Endothelial cell of umbilical vein (primary cell): ENCODE measurements around the gene RAB36. TPM values are rescaled to one million over a fixed set of nuclear protein-coding genes. Genes with fewer than 3 reads are reported as not detected.

Experiments
- BruUV-seq: library from RNA; stranded (reverse); fragments of 400-500 nt; replicated peaks from 2 replicates; lab custom pipeline; 2021; lab: Mats Ljungman, UMichigan
- CTCF ChIA-PET: fragments of 300-600, 350-600 bp; sonication (Branson Sonifier 250); formaldehyde crosslinking; loops from one replicate; lab custom pipeline; 2021; ENCODE audit warnings: antibody characterized with exemption, inconsistent platforms; lab: Charles Lee
- POLR2A ChIA-PET: fragments of 300-600, 350-600 bp; sonication (Branson Sonifier 250); formaldehyde crosslinking; loops from one replicate; lab custom pipeline; 2021; ENCODE audit warnings: antibody characterized with exemption, inconsistent platforms; lab: Charles Lee
- DNase-seq: peaks from one replicate; pipeline ENCODE4 v3.0.0-alpha.2; 2011; ENCODE audit warnings: low read depth, low spot score
- FAIRE-seq: peaks from 2 replicates; lab custom pipeline; 2011; peaks lifted over from hg19 to GRCh38; lab: Jason Lieb, UNC
- H2AFZ ChIP-seq: 2 replicates; pipeline ENCODE4 v1.6.0; 2012; ENCODE audit warnings: low read depth, low read length, control low read depth, inconsistent platforms
- H3K27ac ChIP-seq: 2 replicates; pipeline ENCODE4 v1.5.1; 2011; ENCODE audit warnings: low read depth, mild to moderate bottlenecking, control low read depth, low read length, moderate library complexity; ENCODE audit not compliant: insufficient read depth
- H3K27me3 ChIP-seq, 2 experiments: 2 replicates each; pipeline versions ENCODE4 v1.6.0 to v1.6.1; 2011; ENCODE audit warnings: low read length in 2 of 2, mixed read lengths in 1 of 2; ENCODE audit not compliant: control insufficient read depth in 2 of 2, insufficient read depth in 2 of 2
- H3K36me3 ChIP-seq, 2 experiments: 2 replicates in 1 of 2; 3 replicates in 1 of 2; pipeline ENCODE4 v1.5.1; 2011; ENCODE audit warnings: low read length in 2 of 2, mild to moderate bottlenecking in 1 of 2, moderate library complexity in 1 of 2; ENCODE audit not compliant: control insufficient read depth in 2 of 2, insufficient read depth in 2 of 2; ENCODE audit errors: extremely low read depth in 1 of 2
- H3K4me1 ChIP-seq: 3 replicates; pipeline ENCODE4 v1.5.1; 2011; ENCODE audit warnings: mild to moderate bottlenecking, low read length; ENCODE audit not compliant: control insufficient read depth, insufficient read depth; ENCODE audit errors: extremely low read depth
- H3K4me2 ChIP-seq: 2 replicates; pipeline ENCODE4 v1.6.1; 2011; ENCODE audit warnings: low read length, control low read depth, mixed read lengths; ENCODE audit not compliant: insufficient read depth
- H3K4me3 ChIP-seq, 3 experiments: fragments of 200-600 bp in 1 of 3; sonication (generic), shearing (Covaris generic) in 1 of 3; replicated peaks in 1 of 3; 2 replicates each; pipeline ENCODE4 v1.5.1; 2011 to 2016; ENCODE audit warnings: control low read depth in 3 of 3, low read length in 3 of 3, mild to moderate bottlenecking in 2 of 3, inconsistent platforms in 1 of 3, low read depth in 1 of 3, moderate library complexity in 1 of 3; ENCODE audit not compliant: insufficient read depth in 1 of 3
- H3K79me2 ChIP-seq: 2 replicates; pipeline ENCODE4 v1.6.0; 2012; ENCODE audit warnings: low read length, inconsistent platforms; ENCODE audit not compliant: control insufficient read depth, insufficient read depth
- H3K9ac ChIP-seq: replicated peaks from 2 replicates; pipeline ENCODE3; 2011; ENCODE audit warnings: low read length, control low read depth; ENCODE audit not compliant: insufficient read depth; ENCODE audit errors: extremely low read depth
- H3K9me1 ChIP-seq: replicated peaks from 3 replicates; pipeline ENCODE4 v1.6.0; 2011; ENCODE audit warnings: mild to moderate bottlenecking, low read length; ENCODE audit not compliant: control insufficient read depth, insufficient read depth; ENCODE audit errors: extremely low read depth
- H3K9me3 ChIP-seq: replicated peaks from 2 replicates; pipeline ENCODE4 v1.5.1; 2012; ENCODE audit warnings: low read length, inconsistent platforms; ENCODE audit not compliant: control insufficient read depth, insufficient read depth
- H4K20me1 ChIP-seq: replicated peaks from 2 replicates; pipeline ENCODE3; 2011; ENCODE audit warnings: mild to moderate bottlenecking, low read length; ENCODE audit not compliant: control insufficient read depth, insufficient read depth; ENCODE audit errors: extremely low read depth
- EZH2 ChIP-seq: IDR thresholded peaks from 2 replicates; pipeline ENCODE4 v1.6.1; 2012; ENCODE audit warnings: borderline replicate concordance, low read depth, mild to moderate bottlenecking, moderate library complexity, low read length, inconsistent platforms; ENCODE audit not compliant: severe bottlenecking
- FOS ChIP-seq: IDR thresholded peaks from 2 replicates; pipeline ENCODE4 v1.6.1; 2011; ENCODE audit warnings: mild to moderate bottlenecking, low read length, moderate library complexity, borderline replicate concordance; ENCODE audit not compliant: insufficient read depth
- GATA2 ChIP-seq: IDR thresholded peaks from 2 replicates; pipeline ENCODE4 v1.7.0; 2011; ENCODE audit warnings: low read depth, mild to moderate bottlenecking, moderate library complexity, mixed read lengths, low read length; ENCODE audit not compliant: insufficient read length, insufficient read depth
- JUN ChIP-seq: IDR thresholded peaks from 2 replicates; pipeline ENCODE4 v1.6.1; 2011; ENCODE audit warnings: borderline replicate concordance, low read depth; ENCODE audit not compliant: insufficient read length, insufficient read depth
- MYC ChIP-seq: IDR thresholded peaks from one replicate; pipeline ENCODE4 v1.6.1; 2011; ENCODE audit warnings: mild to moderate bottlenecking, low read depth, low read length
- POLR2A ChIP-seq: IDR thresholded peaks from 2 replicates; pipeline ENCODE4 v1.6.1; 2012; ENCODE audit warnings: low read depth, mild to moderate bottlenecking, control low read depth, low read length
- POLR2AphosphoS5 ChIP-seq: IDR thresholded peaks from 2 replicates; pipeline ENCODE4 v1.6.1; 2012; ENCODE audit warnings: low read depth, mild to moderate bottlenecking, control low read depth, low read length, moderate library complexity; ENCODE audit not compliant: insufficient read depth
- dilution Hi-C: fragments of 300-500 bp; cut with MboI; formaldehyde crosslinking; loops from one replicate; pipeline ENCODE4 v1.15.0; 2019; ENCODE audit warnings: low sequenced_read_pairs; ENCODE audit not compliant: extremely low pct_ligation_motif_present
- intact Hi-C: fragments of 100-400 bp; cut with micrococcal nuclease; formaldehyde crosslinking; loops from one replicate; pipeline ENCODE4 v1.10.0; 2022
- polyA plus RNA-seq, 4 experiments: library from polyadenylated mRNA; depleted of rRNA in 3 of 4; stranded (reverse) in 3 of 4; unstranded in 1 of 4; fragments of >200 nt; gene quantifications; 2 replicates each; pipeline versions ENCODE4 v1.2.1 to v1.2.3, GENCODE V29; 2011 to 2012; ENCODE audit warnings: missing spikeins in 1 of 4
- total RNA-seq: library from RNA; stranded (reverse); gene quantifications from 2 replicates; pipeline ENCODE4 v1.2.3, GENCODE V29; 2021
- TF ChIP-seq, protein P1 (sequence below), 2 donors: IDR thresholded peaks; 1 replicate in 1 of 2; 2 replicates in 1 of 2; pipeline ENCODE4 v1.5.1; 2011; ENCODE audit warnings: low read length in 2 of 2, mild to moderate bottlenecking in 2 of 2, moderate library complexity in 2 of 2, control low read depth in 1 of 2, inconsistent platforms in 1 of 2, low read depth in 1 of 2; ENCODE audit not compliant: insufficient read depth in 1 of 2; ENCODE audit errors: extremely low read depth in 1 of 2
- TF ChIP-seq, protein P2 (sequence below): IDR thresholded peaks from 2 replicates; pipeline ENCODE4 v1.6.1; 2011; ENCODE audit not compliant: insufficient read depth, insufficient read length

RAB36 gene
- total and polyA plus RNA-seq, 2 donors (not counting 3 experiments of a cell fraction or from before 2014, with no cell fraction given): 2.7 to 3.1 TPM

DNA sequence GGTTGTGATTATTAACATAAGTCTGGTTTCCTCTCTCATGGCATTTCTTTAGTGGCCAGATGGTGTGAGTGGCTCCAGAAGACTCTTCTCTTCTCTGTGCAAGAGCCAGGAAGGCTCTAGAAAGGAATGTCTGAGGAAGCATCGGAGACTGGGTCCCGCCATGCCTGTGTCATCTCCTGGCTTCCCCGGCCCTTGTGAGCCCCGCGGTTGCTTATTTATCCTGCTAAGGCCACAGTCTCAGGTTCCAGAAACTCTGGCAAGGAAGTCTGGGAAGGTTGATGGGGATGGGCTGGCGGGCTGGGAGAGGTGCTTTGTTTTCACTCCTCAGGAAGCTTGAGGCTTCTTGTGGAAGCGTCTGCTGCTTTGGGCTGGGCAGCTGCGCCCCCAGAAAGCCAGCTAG lies 53.9 kb downstream of the RAB36 start:
- Histone ChIP-seq H3K36me3 (peaks cover 5 to 7% of the 10 kb centered on the region in 2 experiments), H3K79me2 (peaks cover 95% of the 10 kb centered on the region), H3K4me3 (no peak overlapping the region), H3K9ac (no peak overlapping the region), H3K27me3 (no peaks in the 10 kb centered on the region), H3K4me1 (peaks cover 28% of the 10 kb centered on the region), H3K27ac (peak overlapping the region; percentile 61), H3K4me2 (no peak overlapping the region), H3K9me1 (no peaks in the 10 kb centered on the region), H4K20me1 (peaks cover 12% of the 10 kb centered on the region), H2AFZ (no peak overlapping the region), H3K9me3 (no peaks in the 10 kb centered on the region)
- TF ChIP-seq EZH2: no peak
- no peak for TF ChIP-seq POLR2A
- no peak for TF ChIP-seq POLR2AphosphoS5
- TF ChIP-seq, protein P1, sequence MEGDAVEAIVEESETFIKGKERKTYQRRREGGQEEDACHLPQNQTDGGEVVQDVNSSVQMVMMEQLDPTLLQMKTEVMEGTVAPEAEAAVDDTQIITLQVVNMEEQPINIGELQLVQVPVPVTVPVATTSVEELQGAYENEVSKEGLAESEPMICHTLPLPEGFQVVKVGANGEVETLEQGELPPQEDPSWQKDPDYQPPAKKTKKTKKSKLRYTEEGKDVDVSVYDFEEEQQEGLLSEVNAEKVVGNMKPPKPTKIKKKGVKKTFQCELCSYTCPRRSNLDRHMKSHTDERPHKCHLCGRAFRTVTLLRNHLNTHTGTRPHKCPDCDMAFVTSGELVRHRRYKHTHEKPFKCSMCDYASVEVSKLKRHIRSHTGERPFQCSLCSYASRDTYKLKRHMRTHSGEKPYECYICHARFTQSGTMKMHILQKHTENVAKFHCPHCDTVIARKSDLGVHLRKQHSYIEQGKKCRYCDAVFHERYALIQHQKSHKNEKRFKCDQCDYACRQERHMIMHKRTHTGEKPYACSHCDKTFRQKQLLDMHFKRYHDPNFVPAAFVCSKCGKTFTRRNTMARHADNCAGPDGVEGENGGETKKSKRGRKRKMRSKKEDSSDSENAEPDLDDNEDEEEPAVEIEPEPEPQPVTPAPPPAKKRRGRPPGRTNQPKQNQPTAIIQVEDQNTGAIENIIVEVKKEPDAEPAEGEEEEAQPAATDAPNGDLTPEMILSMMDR (IDR thresholded peaks at IDR 0.05; ENCODE audit: extremely low read depth in 1 of 2, insufficient read depth in 1 of 2, low read depth in 1 of 2, low read length in 2 of 2): no peak
- TF ChIP-seq, protein P2, sequence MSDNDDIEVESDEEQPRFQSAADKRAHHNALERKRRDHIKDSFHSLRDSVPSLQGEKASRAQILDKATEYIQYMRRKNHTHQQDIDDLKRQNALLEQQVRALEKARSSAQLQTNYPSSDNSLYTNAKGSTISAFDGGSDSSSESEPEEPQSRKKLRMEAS: no peak
- intact Hi-C loops: loop anchor here (1.0 kb wide), 2 partner anchors 8 to 16 kb away; no protein-coding TSS in a partner anchor
- no TSS peak for BruUV-seq
- ChIA-PET POLR2A (interaction anchor here (0.6 kb wide), 1 partner anchor 689 kb away, joined by 3 read pairs; no protein-coding TSS in a partner anchor), CTCF (interaction anchor here (1.4 to 1.8 kb wide), 3 partner anchors 14 to 43 kb away, joined by 3 to 5 read pairs (median 3); no protein-coding TSS in a partner anchor)
- FAIRE-seq: peak; percentile 46
- peak; percentile 77 for DNase-seq
- dilution Hi-C loops: no loop called here

DNA sequence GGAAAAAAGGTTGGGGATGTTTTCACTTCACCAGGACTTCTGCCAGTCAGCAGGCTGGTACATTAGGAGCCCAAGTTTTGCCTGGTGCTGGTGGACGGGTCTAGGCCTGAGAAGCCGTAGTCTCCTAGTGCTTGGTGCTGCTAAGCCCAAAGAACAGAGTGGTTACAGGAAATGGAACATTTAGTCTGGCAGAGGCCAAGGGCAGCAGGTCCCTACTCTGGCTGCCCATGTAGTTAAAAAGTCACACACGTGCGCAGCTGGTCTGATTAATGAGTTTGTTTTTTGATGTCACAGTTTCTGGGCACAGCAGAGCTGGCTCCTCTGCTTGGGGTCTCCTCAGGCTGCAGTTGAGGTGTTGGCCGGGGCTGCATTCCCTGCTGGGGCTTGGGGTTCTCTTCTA lies 55.6 kb downstream of the RAB36 start:
- TF ChIP-seq, protein P1 (IDR thresholded peaks at IDR 0.05; ENCODE audit: extremely low read depth in 1 of 2, insufficient read depth in 1 of 2, low read depth in 1 of 2, low read length in 2 of 2): no peak
- TF ChIP-seq, protein P2: no peak
- TF ChIP-seq POLR2A (no peak), GATA2 (no peak), FOS (no peak), MYC (no peak), JUN (no peak), EZH2 (no peak), POLR2AphosphoS5 (no peak)
- dilution Hi-C loops: no loop called here
- Histone ChIP-seq H3K9me1 (no peaks in the 10 kb centered on the region), H3K9ac (no peak overlapping the region), H3K4me3 (no peak overlapping the region), H3K4me2 (no peak overlapping the region), H3K9me3 (no peaks in the 10 kb centered on the region), H2AFZ (no peak overlapping the region), H3K79me2 (peaks cover 99% of the 10 kb centered on the region), H4K20me1 (peaks cover 10% of the 10 kb centered on the region), H3K27me3 (no peaks in the 10 kb centered on the region), H3K36me3 (peaks cover 5 to 11% of the 10 kb centered on the region in 2 experiments), H3K27ac (no peak overlapping the region), H3K4me1 (peaks cover 28% of the 10 kb centered on the region)
- DNase-seq (peak; percentile 55), FAIRE-seq (no peak)
- ChIA-PET POLR2A (no interaction called here), CTCF (interaction anchor here (0.8 to 1.4 kb wide), 2 partner anchors 51 to 81 kb away, joined by 3 to 4 read pairs; no protein-coding TSS in a partner anchor)
- BruUV-seq: no TSS peak
- intact Hi-C loops: no loop called here
